ENCODE results near the gene ERBB4.

Gene ERBB4

DNA sequence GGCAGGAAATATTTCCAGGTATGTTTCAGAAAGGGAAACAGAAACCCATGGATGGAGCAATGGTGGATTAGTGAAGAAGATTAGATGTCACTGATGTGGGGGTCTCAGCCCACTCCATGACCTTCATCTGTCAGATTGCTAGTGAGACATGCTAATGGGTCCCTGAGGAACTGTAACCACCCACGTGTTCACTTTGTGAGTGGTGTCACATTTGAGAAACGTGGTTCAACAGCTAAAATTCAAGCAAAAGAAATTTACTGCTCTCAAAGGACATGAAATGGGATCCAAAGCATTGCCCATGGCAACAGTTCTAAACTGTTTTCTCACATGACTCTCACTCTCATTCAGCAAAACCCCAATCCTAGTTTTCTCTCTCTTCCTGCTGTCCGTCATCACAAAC is 776.1 kb downstream of the ERBB4 start:
- H3K4me3 ChIP-seq (IDR thresholded peaks at IDR 0.05; ENCODE audit: insufficient read depth, low read depth, low read length), result no peak overlapping the region
- no peaks in the 10 kb centered on the region for H3K27me3 ChIP-seq (ENCODE audit: insufficient read depth, low read depth)
- H4K20me1 ChIP-seq (ENCODE audit: insufficient read depth), result no peaks in the 10 kb centered on the region
- no peaks in the 10 kb centered on the region for H3K36me3 ChIP-seq (ENCODE audit: insufficient read depth)
- TF ChIP-seq, protein P1, sequence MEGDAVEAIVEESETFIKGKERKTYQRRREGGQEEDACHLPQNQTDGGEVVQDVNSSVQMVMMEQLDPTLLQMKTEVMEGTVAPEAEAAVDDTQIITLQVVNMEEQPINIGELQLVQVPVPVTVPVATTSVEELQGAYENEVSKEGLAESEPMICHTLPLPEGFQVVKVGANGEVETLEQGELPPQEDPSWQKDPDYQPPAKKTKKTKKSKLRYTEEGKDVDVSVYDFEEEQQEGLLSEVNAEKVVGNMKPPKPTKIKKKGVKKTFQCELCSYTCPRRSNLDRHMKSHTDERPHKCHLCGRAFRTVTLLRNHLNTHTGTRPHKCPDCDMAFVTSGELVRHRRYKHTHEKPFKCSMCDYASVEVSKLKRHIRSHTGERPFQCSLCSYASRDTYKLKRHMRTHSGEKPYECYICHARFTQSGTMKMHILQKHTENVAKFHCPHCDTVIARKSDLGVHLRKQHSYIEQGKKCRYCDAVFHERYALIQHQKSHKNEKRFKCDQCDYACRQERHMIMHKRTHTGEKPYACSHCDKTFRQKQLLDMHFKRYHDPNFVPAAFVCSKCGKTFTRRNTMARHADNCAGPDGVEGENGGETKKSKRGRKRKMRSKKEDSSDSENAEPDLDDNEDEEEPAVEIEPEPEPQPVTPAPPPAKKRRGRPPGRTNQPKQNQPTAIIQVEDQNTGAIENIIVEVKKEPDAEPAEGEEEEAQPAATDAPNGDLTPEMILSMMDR (conservative IDR thresholded peaks at IDR 0.05; ENCODE audit: low read depth, low read length), result no peak
- H3K4me2 ChIP-seq, result no peak overlapping the region
- no peaks in the 10 kb centered on the region for H3K79me2 ChIP-seq (ENCODE audit: insufficient read depth, low read depth)
- H2AFZ ChIP-seq (ENCODE audit: low read depth), result no peak overlapping the region
- no peak overlapping the region for H3K27ac ChIP-seq
- no peak overlapping the region for H3K9ac ChIP-seq
- no peaks in the 10 kb centered on the region for H3K4me1 ChIP-seq (ENCODE audit: low read depth, poor library complexity, severe bottlenecking)

DNA sequence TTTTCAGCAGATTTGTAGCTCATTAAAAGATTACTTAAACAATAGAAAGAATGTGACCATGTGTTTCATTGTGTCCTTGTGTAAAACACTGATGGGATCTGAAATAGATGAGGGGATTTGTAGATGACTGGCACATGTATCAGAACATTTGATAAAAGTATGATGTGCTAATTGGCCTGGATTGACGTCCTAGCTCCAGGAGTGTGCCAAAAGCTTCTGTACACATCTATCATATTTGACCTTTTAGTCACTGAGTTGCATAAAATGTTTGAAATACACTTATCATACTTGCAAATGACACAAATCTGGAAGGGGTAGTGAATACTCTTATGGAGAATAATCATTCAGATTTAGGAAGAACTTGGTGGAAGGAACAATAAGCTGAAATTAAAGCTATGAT is 778.5 kb downstream of the ERBB4 start:
- no peak overlapping the region for H2AFZ ChIP-seq (ENCODE audit: low read depth)
- H3K79me2 ChIP-seq (ENCODE audit: insufficient read depth, low read depth), result no peaks in the 10 kb centered on the region
- no peaks in the 10 kb centered on the region for H3K27me3 ChIP-seq (ENCODE audit: insufficient read depth, low read depth)
- no peaks in the 10 kb centered on the region for H3K4me1 ChIP-seq (ENCODE audit: low read depth, poor library complexity, severe bottlenecking)
- no peak overlapping the region for H3K27ac ChIP-seq
- H3K9ac ChIP-seq, result no peak overlapping the region
- H3K4me3 ChIP-seq (IDR thresholded peaks at IDR 0.05; ENCODE audit: insufficient read depth, low read depth, low read length), result no peak overlapping the region
- no peaks in the 10 kb centered on the region for H4K20me1 ChIP-seq (ENCODE audit: insufficient read depth)
- H3K36me3 ChIP-seq (ENCODE audit: insufficient read depth), result no peaks in the 10 kb centered on the region
- TF ChIP-seq, protein P1 (conservative IDR thresholded peaks at IDR 0.05; ENCODE audit: low read depth, low read length), result no peak
- no peak overlapping the region for H3K4me2 ChIP-seq

DNA sequence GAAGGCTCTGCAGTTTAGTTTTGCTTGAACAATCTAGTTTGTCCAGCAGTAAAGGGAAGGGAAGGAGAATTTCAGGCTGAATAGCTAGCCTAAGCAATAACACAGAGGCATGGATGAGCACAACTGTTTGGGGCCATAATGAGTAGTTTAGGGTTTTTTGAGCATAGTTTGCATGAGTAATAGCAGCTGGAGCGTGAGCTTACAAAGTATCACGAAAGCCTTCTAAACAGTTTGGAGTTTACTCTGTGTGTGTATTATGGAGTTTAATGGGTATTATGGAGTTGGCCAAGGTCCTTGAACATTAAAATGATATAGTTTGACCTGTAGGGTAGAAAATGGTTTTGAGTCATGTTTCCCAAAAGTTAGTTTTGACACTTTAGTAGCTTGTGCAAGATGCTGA is 782.3 kb downstream of the ERBB4 start:
- no peaks in the 10 kb centered on the region for H3K4me1 ChIP-seq (ENCODE audit: low read depth, poor library complexity, severe bottlenecking)
- no peak overlapping the region for H3K27ac ChIP-seq
- no peak overlapping the region for H2AFZ ChIP-seq (ENCODE audit: low read depth)
- no peaks in the 10 kb centered on the region for H4K20me1 ChIP-seq (ENCODE audit: insufficient read depth)
- H3K36me3 ChIP-seq (ENCODE audit: insufficient read depth), result no peaks in the 10 kb centered on the region
- TF ChIP-seq, protein P1 (conservative IDR thresholded peaks at IDR 0.05; ENCODE audit: low read depth, low read length), result no peak
- H3K79me2 ChIP-seq (ENCODE audit: insufficient read depth, low read depth), result no peaks in the 10 kb centered on the region
- H3K9ac ChIP-seq, result no peak overlapping the region
- no peaks in the 10 kb centered on the region for H3K27me3 ChIP-seq (ENCODE audit: insufficient read depth, low read depth)
- no peak overlapping the region for H3K4me2 ChIP-seq
- H3K4me3 ChIP-seq (IDR thresholded peaks at IDR 0.05; ENCODE audit: insufficient read depth, low read depth, low read length), result no peak overlapping the region

DNA sequence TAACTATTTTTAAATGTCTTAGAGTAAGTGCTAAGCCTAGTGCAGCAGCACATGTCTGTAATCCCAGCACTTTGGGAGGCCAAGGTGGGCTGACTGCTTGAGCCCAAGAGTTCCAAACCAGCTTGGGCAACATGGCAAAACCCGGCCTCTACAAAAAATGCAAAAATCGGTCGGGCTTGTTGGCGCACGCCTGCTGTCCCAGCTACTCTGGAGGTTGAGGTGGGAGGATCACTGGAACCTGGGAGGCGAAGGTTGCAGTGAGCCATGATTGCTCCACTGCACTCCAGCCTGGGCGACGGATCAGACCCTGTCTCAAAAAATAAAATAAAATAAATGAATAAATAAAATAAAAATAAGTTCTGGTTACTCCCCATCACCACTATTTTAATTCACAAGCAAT is 783.4 kb downstream of the ERBB4 start:
- Histone ChIP-seq H3K27me3 (ENCODE audit: insufficient read depth, low read depth) (no peaks in the 10 kb centered on the region), H2AFZ (ENCODE audit: low read depth) (no peak overlapping the region), H3K79me2 (ENCODE audit: insufficient read depth, low read depth) (no peaks in the 10 kb centered on the region), H3K36me3 (ENCODE audit: insufficient read depth) (no peaks in the 10 kb centered on the region), H3K4me3 (IDR thresholded peaks at IDR 0.05; ENCODE audit: insufficient read depth, low read depth, low read length) (no peak overlapping the region), H3K27ac (no peak overlapping the region), H4K20me1 (ENCODE audit: insufficient read depth) (no peaks in the 10 kb centered on the region), H3K9ac (no peak overlapping the region), H3K4me2 (no peak overlapping the region), H3K4me1 (ENCODE audit: low read depth, poor library complexity, severe bottlenecking) (no peaks in the 10 kb centered on the region)
- TF ChIP-seq, protein P1 (conservative IDR thresholded peaks at IDR 0.05; ENCODE audit: low read depth, low read length), result no peak

DNA sequence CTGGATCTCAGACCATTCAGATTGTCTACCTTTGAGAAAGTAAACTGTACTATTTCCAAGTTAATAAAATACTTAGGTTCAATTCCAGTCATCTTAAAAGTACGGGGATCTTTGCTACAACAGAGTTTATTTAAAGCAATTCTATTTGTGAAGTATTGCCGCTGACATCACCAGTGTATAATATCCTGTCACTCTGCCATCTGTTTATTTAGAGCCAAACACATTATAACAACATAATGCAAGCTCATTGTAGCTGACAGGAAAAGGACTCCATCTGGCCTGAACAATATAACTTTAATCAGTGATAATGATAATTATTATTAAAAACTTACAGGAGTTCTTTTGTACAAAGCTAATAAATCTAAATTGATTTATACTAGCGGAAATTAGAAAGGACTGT is 786.8 kb downstream of the ERBB4 start:
- H3K27ac ChIP-seq, result no peak overlapping the region
- no peaks in the 10 kb centered on the region for H4K20me1 ChIP-seq (ENCODE audit: insufficient read depth)
- no peaks in the 10 kb centered on the region for H3K4me1 ChIP-seq (ENCODE audit: low read depth, poor library complexity, severe bottlenecking)
- H3K27me3 ChIP-seq (ENCODE audit: insufficient read depth, low read depth), result no peaks in the 10 kb centered on the region
- TF ChIP-seq, protein P1 (conservative IDR thresholded peaks at IDR 0.05; ENCODE audit: low read depth, low read length), result no peak
- H3K36me3 ChIP-seq (ENCODE audit: insufficient read depth), result no peaks in the 10 kb centered on the region
- no peak overlapping the region for H3K9ac ChIP-seq
- no peak overlapping the region for H2AFZ ChIP-seq (ENCODE audit: low read depth)
- H3K4me3 ChIP-seq (IDR thresholded peaks at IDR 0.05; ENCODE audit: insufficient read depth, low read depth, low read length), result no peak overlapping the region
- no peaks in the 10 kb centered on the region for H3K79me2 ChIP-seq (ENCODE audit: insufficient read depth, low read depth)
- no peak overlapping the region for H3K4me2 ChIP-seq

Measured in KMS-11 (cell line).